CD4-positive, alpha-beta T cell treated with Interleukin-15 for 4 hours (primary cell): ENCODE measurements around the gene EYS.
"Not testable (repeated sequence)": the region's sequence is repeated elsewhere in the genome, so short reads cannot be mapped to it uniquely, and the experiment has no call there.

Source experiments
- DNase-seq: peaks from one replicate; pipeline ENCODE4 v3.0.0-alpha.2; 2020; ENCODE audit warnings: low spot score

Gene EYS

DNA sequence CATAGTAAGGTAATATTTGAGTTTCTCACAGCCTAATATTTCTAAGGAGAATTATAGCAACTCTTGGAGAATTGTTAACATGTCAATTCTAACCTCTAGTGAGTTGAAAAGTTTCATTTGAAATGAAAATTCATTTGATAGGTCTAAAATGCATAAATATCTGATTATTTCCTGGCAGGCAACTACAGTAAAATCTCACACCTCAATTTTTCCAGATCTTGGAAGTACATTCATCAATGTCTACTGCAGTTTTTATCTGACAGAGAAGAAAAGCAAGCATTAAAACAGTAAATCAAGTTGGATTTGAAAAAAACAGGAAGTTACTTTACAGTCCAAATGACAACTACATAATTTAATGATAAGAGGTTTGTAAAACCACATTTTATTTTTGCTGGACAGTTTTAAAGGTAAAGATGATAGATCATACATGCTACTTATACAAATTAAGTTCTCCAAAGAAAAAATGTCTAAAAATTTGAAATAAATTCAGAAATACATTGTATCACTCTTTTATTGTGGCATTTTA, 631.3 kb downstream of the EYS start:
- no peak for DNase-seq

DNA sequence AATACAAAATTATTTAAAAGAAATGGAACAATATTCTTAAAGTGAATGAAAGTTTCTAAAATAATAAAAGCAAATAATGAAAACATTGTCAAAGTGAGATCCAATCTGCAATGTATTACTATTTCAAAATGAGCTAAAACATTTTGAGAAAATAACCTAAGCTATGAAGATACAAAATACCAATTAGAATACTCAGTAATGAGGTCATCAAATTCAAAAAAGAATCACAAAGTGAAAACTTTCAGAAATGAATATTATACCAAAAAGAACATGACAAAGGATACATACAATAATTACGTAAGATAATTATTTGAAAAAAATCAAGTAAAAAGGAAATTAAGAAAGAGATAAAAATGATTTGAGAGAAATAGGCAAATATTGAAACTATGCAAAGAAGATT, 634.5 kb downstream of the EYS start:
- no peak for DNase-seq

DNA sequence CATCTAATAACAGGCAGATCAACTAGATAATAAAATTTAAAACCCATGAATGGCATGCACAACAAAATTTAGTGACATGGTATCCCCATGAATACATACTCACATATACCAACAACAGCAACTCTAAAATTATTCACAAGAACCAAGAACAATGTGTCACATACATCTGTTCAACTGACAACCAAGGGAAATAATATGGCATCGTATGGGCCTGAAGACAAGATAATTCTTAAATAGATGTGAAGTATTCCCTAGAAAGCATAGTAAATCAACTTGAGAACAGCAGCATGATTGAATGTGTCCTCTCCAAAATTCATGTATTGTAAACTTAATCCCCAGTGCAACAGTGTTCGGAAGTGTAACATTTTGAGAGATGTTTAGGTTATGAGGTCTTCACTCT, 635.5 kb downstream of the EYS start:
- DNase-seq = no peak

DNA sequence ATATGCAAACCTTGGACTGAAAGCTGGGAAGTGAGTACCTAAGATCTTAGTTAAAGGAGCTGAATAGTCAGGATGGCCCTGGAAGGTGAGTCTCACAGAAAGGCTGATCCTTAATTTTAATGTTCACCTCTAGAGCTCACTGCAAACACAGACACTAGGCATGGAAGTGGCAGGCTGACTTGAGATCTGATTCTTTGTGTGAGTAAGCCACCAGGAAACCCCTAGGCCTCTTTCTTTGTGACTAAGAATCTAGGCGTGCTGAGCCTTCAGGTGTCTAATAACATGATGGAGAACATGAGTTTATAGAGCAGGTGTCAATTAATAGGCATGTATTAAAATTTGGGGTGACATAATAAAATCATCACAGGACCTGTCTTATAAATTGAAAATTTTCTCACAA, 642.2 kb downstream of the EYS start:
- no peak for DNase-seq

DNA sequence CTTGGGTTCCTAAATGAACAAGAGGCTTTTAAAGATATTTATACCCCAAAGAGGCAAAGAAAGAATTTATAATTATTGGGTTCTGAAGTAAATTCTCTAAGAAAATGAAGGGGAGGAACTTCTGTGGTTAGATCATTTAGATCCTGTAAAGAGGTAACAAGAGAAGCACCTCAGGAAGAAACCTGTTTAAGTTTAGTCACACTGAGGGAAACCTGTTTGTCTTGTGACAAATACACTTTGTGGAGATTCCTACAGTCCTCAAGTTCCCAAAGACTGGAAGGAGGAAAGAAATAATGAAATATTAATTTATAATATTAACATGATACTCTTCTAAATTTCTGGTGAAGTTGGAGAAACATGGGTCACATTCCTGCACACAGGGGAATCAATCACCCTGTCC, 647.5 kb downstream of the EYS start:
- DNase-seq = no peak

DNA sequence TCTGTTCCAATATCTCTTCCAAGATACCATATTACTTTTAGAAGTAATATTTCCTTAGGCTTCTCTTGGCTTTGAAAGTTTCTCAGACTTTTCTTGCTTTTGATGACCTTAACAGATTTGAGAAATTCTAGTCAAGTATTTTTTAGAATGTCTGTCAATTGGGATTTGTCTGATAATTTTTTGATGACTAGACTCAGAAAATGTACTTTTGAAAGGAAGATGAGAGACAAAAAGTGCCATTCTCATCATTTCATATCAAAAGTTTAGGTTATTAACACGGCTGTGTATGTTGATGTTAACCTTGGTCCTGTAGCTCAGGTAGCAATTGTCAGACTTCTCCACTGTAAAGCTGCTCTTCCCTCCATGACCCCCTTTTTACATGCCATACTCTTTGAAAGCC, 651.5 kb downstream of the EYS start:
- DNase-seq = no peak

DNA sequence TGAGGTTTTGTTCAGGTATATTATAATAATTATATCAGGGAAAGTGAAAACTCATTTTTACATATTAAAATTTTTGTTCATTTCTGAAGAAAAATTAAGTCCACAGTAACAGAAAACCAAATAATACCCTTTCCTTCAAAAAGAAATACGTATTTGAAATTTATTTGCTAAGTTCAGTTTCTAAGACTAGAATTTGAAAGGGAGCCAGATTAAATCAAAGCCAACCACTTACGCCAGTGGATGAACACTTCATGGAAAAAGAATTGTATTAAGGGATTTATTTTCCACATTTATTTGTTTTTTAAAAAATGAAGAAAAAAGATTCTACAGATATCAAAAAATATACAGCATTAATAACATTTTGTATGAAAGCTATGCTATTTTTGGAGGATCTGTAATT, 654.4 kb downstream of the EYS start:
- DNase-seq = no peak

DNA sequence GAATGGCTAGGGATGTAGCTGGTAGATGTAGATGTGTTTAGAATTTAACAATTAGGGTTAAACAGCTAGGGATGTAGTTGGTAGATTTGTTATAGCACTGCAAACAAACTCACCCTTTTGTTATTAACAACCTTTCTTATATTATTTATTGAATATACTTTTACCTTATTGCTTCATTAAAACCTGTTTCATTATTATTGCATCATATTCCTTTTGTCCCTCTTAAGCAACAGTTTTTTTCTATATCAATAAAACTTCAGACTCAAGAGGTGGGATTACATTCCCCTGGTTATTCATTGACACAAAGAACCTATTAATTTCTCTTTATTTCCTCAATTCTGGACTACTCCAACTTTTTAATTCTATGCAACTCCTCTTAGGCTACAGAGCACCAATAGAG, 661.2 kb downstream of the EYS start:
- no peak for DNase-seq

DNA sequence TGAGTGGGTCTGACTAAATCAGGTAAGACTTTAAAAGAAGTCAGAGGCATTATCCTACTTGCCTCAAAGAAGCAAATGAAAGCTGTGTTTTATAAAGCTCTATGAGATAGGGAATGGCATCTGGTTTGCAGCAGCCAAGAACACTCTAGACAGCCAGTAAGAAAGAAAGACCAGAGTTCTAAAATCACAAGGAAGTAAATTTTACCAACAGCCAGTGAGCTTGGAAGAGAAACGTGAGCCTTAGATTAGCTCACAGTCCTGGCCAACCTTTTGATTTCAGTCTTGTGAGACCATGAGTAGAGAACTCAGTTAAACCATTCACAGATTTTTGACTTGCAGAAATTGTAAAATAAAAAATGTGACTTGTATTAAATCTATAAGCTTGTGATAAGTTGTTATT, 693.0 kb downstream of the EYS start:
- DNase-seq = no peak

DNA sequence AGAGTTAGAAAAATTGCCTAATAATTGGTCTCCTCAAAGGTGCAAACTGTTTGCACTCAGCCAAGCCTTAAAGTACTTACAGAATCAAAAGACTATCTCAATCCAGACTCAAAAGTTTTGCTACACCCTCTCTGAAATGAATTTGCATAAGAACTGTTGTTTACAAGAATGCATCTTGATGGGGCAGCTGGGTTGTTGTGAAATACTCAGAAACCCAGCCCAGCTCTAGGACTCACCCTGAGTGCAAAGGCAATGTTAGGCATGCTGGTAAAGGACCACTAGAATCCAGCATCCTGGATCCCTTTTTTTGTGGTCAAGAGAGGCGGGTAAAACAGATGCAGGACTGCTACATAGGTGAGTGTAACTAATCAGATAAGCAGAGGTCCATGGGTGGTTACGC, 700.2 kb downstream of the EYS start:
- DNase-seq = no peak

DNA sequence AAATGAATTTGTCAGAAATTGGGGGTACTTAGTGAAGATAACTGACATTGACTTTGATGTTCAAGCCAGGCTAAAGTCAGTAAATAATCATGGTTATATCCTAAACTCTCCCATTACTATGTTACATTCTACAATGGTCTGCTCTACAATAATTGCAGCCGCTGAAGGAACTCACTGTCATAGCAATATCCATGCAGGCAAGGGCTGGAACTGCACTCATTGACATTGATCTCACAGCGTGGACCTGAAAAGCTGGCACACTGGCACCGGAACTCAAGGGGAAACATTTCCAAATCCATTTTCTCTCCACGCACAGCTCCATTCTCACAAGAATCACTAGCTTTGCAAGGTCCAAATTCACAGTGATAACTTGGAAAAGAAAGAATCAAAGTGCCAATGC, 702.7 kb downstream of the EYS start:
- DNase-seq = no peak

DNA sequence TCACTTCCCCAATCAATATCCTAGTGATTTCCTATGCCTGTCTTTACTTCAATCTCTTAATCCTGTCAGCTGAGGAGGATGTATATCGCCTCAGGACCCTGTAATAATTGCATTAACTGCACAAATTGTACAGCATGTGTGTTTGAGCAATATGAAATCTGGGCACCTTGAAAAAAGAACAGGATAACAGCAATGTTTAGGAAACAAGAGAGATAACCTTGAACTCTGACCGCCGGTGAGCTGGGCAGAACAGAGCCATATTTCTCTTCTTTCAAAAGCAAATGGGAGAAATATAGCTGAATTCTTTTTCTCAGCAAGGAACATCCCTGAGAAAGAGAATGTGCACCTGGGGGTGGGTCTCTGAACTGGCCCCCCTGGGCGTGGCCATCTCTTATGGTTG, 704.1 kb downstream of the EYS start:
- not testable (repeated sequence) for DNase-seq

DNA sequence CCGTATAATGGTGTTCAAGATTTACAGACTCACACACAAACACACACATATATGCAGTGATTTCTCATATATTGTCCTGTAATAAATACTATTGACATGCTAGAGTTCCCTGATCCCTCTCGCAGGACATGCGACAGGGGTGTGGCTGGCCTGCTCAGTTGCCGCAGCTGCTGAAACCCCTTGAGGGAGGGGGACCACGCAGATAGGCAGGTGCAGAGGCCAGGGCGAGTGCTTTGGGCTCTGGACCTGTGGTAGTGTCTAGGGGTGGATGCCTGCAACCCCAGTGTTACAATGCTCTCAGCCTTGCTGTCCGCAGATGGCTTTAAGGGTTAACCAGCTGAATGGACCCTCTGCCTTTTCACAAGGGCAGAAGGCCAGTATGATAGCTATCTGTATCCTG, 706.2 kb downstream of the EYS start:
- DNase-seq = no peak

DNA sequence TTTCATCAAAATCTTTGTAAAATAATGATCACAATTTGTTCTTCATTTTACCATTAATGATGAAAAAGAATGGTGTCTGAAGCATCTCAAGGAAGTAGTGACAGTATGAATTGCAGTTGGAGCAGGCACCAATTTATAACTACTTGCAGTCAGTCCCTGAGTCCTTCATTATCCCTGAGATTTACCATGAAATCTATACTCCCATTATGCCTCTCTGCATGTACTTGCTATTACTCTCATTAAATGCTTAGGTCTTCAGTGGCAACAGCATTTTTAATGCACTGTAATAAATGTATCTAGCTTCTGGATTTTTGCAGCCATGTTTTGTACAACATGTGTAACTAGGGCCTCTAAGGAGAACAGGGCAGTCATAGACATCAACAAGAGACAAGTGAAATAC, 708.8 kb downstream of the EYS start:
- DNase-seq = no peak

DNA sequence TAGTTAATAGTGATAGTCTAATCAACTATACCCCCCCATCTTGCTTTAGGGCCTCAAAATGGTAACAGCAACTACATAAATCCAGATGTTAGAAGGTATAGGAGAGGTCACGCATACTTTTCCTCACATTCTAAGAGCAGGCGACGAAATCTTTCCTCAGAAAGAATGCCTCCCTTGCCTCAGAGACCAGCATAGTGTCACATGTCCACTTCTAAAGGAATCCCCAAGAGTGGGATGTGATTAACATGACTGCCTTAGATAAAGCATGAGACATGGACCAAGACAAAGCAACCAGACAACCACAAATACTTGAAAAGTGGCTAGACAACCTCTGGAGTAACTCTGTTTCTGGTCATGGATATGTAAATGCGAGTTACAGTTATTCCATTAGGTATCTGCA, 710.7 kb downstream of the EYS start:
- DNase-seq = no peak

DNA sequence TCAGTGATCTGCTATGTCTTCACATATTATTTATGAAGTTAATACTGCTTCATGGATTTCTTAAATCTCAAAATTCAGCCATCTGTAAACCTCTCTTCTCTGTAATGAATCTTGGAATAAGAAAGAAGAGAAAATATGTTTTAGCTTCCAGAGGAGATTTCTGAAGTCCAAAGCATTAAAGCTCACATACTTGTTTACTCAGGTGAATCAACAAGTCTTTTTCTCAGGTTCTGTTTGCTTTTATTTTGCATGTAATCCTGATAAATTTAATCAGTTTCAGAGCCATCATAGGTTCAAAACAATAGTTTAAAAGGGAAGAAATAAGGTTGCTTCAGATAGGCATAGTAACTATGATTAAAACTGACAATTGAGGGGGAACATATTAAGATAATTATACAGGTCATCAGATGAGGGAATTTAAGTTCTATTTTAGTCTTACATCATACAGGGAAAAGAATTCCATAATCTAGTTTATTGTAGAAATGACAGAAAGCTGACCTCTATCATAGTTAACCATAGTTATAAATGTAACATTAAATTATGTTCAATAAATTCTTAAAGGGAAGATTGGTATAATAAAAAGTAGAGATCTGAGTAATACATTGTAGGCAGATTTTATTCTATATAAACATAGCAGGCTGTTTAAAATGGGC, 716.2 kb downstream of the EYS start:
- no peak for DNase-seq

DNA sequence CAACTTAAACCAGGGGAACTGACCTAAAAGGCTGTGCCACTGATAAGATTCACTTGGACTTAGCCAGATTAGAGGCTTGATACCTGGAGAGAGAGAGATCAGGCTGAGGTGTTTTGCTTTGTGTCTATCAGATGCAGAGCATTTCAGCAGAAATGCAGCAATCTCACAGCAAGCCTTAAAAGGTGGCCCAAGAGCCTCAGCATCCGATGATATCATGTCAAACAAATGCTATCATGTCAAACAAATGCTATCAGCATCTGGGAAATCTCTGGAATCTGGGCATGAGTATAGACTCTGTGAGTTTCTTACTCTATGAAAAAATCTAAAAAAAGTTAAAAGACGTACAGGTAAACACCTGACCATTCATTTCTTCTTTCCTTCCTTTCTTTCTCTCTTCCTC, 718.9 kb downstream of the EYS start:
- no peak for DNase-seq

DNA sequence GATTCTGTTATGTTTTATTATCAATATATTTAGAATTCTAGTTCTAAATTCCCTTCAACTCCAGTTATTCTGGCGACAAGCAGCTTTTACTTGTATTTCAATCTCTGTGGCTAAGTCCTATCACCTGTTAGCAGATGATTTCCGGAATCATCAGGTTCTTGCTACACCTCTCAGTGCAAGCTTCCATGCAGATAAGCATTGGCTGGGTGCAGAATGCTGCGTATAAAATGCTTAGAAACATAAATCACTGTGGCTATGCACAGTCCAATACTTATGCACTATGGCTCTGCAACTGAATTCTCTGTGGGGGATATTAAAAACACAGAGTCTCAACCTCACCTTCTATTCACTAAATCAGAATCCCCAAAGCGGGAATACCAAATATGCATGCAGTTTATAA, 720.0 kb downstream of the EYS start:
- DNase-seq = no peak

DNA sequence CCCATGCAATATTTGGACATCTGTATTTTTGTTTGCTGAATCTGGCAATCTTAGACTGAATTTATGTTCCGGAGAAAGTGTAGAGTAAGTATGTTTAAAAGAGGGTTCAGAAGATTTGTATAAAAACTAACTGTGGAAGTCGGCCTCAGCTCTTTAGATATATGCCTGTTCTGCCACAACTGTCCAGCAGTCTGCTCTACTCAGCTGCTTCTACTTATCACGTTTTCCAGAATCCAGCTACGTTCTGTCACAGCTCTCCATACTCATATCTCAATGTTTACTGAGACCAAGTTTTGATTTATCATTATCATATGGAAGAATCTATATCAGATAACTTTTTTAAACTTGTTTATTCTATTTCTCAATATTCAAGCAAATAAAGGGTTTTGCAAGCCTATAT, 721.3 kb downstream of the EYS start:
- DNase-seq = no peak

DNA sequence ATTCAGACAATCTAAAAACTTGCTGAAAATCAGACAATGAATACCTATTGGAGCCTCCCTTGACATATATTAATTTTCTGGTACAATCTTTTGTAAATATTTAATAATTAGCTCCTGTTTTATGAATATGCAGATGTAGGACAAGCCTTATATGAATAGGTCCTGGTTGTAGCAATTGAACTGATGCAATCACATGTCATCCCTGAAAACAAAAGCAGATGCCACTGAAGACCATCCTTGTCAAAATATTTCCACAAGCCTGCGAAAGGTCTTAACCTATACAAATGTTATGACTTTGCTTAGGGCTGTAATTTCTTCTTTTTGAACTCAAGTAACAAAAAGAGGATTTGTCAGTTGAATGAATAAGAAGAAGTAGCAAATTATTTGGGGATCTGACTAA, 722.1 kb downstream of the EYS start:
- DNase-seq = no peak

DNA sequence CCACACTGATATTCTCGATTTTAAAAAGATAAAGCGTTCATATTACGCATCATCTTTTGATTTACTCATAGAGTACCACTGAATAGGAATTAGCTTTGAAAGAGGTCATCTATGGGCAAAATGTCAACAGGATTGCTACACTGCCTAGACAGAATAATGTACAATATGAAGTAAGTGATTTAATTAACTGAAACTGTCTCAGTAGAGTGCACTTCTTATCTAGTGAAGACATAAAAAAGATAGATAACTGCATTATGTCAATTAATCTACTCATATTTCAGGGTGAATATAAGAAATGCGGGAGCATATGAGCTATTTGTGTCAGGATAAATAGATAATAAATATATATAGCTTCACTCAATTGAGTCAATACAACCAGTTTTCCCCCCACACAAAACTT, 723.9 kb downstream of the EYS start:
- DNase-seq = no peak

DNA sequence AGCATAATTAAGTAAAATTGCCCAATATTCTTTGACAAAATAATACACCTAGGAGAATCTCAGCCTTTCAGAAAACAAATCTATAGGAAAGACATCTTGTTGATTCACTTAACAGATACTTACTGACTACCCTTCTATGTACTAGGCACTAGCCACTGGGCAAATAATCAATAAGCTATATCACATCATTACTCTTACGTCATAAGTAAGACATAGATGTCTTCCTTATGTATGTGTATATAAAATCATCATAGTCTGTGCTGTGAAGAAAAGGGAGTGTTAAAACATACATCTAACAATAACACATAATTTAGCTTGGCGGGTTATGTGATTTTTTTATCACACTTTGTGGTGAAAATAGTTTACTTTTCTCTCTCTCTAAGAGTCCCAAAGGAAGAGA, 733.9 kb downstream of the EYS start:
- DNase-seq = no peak

DNA sequence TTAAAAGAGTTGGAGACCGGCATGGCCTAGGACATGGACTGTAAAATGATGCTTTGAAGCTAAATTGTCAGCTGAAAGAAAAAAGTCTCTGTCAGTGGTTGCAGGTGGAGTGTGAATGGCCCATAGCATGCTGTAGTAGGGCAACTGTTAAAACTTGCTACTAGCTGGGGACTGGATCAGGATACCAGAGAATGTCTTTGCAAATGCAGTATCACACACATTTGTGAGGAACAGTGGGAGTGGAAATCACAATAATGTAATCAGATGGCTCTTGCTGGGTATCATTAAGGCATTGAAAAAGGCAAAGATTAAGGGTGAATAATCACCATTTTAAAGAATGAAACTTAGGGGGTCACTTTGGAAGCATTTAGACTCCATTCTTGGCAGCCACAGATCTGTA, 737.9 kb downstream of the EYS start:
- DNase-seq = no peak

DNA sequence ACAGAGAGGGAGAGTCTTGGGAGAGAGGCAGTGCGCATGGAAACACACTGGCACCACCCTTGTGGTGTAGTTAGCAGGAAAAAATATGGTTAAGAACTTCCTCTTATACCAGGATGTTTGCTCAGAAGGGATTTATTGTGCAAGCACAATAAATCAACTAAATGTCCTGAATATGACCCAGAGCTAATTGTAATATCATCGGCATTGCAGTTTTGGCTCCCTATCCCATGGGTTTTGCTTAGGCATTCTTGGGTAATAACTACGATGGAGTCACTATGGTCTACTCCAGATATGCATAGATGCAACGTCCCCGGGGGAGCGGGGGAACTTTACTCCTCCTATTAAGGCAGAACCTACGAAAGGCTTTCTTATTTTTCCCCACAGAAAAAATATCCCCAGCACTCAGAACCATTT, 751.6 kb downstream of the EYS start:
- DNase-seq = no peak

DNA sequence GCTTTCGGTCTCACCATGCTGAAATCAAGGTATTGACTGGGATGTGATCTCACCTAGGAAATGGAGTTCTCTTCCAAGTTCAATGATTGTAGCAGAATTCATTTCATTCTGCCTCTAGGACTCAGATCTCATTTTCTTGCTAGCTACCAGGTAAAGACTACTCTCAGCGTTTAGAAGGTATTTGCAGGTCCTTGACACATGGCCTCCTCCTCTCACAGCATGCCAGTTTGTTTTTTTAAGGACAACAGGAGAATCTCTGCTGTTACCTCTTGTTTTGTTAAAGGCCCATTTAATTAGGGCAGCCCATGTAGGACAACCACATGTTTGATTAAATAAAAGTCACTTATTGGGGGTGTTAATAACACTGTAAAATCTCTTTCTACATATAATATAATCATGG, 757.8 kb downstream of the EYS start:
- no peak for DNase-seq
